Retina (tissue), 1 donor: ENCODE measurements around the gene LETM1.

Source experiments
- DNase-seq: peaks from one replicate; pipeline ENCODE4 v3.0.0-alpha.2; 2016

LETM1 gene

DNA sequence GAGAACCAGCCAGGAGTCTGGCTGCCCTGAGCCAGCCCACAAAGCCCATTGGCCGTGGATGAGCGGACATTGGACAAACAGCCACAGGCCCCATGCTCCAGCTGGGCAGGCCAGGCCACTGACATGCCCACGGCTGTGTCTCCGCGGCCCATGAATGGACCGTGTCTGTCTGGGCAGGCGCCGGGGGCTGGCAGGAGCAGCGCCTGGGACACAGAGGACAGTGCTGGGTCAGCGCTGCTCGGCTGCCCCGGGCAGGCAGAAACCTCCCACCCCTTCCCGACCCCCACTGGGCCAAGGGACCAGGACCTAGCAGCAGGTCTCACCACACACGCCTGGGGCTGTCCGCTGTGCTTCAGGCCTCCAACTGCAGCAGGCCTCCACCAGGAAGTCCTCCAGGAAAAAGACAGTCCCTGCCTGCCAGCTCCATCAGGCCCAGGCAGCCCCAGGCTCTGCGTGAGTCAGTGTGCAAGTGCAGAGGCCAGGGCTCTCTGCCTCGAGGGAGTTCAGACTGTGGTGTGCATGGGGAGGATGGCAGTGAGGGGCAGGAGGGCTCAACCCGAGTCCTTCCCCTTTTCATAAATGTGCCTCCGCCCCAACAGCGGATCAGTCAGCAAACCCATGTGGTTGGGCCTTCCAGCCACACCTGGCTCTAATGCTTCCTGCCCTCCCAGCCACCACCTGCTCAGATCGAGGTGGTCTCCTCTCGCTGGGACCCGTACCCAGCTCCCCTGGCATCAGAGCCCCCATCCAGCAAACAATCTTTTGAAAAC, 80.0 kb downstream of the LETM1 start:
- no peak for DNase-seq

DNA sequence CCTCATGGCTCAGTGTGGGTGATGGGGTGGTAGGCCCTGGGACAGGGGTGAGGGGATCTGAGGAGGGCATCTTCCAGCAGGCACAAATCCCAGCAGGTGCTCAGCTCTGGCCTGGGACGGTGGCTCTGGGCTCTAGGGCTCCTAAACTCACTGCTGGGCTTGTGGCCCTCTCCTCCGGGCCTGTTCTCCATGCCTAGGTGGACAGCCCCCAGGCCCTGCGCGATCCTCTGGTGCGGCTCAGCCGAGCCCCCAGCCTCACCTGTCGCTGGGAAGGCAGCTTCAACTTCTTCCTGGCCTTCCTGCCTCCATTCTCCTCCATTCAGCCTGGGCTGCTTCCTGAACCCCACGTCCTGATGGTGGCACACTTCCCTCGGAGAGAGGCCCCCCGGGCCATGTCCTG, 82.2 kb downstream of the LETM1 start:
- no peak for DNase-seq

DNA sequence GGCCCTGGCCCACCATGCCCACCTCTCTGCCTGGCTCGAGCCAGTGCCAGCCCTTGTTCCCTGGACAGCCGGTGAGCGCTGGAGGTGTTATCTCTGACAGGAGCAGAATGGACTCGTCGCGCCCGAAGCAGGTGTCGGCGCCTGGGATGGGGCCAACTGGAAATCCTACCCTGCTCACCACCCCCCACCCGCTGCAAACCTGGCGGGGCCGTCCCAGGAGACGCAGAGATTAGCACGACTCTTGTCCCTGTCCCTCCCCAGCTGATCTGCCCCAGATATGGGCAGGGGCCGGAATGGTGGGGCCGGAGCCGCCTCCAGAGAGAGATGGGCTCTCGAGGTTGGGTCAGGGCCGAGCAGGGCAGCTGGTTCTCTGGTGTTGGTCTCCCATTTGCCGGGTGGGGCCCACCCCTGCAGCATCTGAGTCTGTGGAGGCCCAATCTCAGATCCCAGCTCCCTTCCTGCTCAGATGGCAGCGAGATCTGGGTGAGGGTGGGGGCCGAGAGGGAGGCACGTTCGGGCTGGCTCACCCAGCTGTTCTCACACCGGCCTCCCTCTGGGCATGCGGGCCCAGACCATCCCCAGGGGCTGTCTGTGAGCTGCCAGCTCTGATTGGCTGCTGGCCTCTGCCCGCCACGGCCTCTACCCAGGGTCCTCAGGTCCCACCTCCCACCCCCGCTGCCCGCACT, 83.0 kb downstream of the LETM1 start:
- DNase-seq, result no peak

DNA sequence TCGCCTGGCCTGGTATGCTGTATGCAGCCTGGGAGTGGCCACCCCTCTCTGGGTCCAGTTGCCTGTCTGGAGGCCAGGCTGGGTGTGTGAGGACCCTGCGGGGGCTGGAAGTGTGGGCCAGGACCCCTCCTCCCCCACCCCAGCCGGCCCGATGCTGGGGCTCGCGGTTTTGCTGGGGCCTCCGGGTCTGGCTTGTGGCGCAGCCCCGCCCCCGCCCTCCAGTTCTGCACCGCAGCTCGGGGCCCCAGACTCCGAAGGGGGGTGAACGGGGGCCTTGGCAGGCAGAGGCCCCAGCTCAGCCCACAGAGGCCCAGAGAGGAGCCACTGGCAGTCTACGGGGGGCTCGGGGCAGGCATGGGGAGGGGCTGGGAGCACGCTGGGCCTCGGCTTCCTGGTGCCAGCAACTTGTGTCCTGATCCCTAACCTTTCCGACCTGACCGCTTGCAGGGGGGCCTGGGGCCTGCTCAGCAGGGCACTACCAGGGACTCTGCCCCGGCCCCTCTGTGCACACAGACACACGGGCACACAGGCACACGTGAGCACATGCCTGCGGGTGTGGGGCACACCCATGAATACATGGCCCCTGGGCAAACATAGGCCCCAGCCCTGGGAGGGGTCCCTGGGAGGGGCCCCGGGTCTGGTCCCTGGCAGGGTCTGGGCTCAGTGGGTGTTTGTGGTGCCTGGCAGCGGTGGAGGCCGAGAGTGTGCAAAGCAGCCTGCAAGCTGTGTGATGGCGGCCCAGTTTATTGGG, 84.2 kb downstream of the LETM1 start:
- no peak for DNase-seq

DNA sequence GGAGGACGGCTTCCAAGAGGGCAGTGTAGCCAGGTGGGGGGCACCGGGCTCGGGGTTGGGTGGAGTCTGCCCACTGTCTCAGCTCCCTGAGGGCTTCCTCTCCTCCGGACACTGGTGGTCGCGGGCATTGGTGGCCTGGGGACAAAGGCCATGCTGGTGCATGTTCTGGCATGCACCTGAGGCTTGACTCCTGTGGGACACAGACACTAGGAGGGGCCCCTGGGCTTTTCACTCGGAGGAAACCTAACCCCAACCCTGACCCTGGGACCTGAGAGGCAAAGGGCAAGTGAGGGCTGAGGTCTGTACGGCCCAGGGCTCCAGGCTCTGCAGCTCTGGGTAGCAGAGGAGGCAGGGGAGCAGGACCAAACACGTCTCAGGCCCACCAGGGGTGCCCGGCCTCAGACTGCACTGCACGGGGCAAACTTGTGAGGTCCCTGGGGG, 85.1 kb downstream of the LETM1 start:
- no peak for DNase-seq

DNA sequence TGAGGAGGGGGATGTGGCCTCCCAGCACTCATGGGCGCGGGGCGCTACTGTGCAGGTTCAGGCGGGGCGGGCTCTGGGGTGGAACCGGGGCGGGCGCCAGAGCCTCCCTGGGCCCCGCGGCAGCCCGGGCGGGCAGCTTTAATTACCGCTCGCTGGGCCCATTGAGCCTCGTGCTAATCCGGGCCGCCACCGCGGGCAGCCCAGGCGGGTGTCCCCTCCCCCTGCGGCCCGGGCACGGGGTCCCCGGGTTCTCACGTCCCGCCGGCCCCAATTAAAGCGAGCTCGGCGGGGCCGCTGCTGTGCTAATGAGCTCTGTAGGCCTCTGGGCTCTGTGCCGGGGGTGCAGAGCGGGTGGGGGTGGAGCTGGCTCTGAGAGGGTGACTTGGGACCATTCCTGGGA, 85.7 kb downstream of the LETM1 start:
- peak; percentile 78 for DNase-seq

DNA sequence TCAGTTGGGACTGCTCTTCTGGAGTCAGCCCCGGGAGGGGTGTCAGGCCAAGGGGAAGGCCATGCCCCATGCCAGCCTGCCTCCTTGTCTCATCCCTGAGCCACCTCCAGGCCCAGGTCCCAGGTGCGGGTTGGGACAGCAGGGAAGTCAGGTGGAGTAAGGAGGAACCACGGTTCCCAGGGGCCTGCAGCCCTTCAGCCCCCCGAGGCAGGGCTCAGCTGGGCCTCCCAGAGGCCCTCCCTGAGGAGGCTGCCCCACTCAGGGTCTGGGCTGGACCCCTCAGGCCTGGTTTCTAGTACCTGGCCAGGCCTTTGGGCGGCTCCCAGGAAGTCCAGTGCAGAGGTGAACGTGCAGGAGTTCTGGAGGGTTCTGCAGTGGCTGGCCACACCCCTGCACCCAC, 86.3 kb downstream of the LETM1 start:
- no peak for DNase-seq

DNA sequence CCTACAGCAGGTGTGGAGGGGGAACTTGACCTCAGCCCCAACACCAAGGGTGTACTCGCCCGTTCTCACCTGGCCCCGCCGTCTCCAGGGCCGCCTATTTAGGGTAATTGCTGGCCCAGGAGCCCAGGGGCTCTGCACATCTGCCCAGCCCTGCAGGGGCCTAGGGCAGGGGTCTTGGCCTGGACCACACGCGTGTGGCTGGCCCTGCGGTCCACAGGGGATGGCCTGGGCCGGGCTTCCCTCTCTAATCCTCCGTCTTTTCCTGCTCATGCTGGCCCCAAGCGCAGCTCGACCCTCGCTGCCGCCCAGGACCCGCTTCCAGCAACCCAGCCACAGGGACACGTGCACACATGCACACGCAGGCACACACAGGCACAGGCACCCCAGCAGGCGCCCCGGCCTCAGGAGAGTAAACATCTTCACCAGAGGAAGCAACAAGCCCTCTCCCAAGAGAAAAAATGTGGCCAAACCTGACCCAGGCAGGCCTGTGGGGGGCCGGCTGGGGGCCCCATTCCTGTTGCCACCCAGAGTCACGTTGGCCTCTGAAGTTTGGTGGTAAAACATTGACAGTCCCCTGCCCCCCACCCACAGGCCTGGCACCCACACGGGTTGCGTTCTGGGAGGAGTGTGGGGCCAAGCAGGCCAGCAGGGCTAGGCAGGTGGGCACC, 87.5 kb downstream of the LETM1 start:
- DNase-seq, result no peak

DNA sequence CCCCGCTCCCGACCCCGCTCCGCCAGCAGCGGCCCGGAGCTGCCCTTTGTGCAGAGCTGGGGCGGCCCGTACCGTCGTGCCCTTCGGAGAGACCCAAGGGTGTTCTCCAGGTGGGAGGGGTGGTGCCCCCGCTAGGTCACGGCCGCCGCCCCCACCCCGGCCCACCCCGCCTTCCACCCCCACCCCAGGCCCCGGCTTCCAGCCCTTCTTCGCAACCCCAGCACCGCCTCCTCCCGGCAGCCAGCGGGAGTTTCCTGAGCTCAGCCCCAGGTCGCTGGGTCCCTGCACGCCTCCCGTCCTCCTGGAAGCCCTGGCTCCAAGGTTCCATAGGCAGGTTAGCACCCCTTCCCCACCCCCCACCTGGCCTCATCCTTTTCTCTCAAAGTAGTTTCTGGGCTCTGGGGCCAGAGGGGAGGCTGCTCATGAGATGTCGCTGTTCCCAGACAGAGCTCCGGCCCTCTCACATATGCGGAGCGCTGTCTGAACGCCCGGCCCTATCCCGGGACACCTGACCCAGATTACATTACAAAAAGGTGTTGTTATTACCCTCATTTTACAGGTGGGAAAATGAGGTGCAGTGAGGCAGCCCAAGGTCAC, 88.1 kb downstream of the LETM1 start:
- no peak for DNase-seq

DNA sequence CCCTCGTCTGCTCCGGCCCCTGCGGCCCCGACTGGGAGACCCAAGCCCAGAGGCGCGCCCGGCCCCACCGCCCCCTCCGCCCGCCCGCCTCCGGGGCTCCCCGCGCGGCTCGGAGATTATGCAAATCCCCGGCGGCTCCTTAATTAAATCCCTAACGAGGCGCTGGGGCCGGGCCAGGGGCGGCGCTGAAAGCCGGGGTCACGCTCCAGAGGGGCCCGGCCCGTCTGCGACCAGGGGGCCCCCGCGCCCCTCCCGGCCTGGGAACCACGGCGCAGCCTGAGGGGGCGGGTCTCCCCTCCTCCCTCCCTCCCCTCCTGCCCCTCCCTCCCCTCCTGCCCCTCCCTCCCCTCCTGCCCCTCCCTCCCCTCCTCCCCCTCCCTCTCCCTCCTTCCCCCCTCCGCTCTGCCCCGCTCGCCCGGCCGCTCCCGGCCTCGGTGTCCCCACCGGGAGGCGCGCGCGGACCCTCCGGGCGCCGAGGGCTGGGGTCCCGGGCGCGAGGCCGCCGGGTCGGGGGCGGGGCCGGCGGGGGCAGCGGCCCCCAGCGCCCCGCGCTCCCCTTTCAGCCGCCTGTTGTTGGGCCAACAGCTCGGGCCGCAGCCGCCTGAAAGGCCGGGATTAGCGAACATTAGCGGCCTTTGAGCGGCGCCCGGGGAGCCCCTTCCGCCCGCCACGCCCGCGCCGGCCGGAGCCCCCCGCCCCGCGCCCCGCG, 88.7 kb downstream of the LETM1 start:
- peak; percentile 70 for DNase-seq

DNA sequence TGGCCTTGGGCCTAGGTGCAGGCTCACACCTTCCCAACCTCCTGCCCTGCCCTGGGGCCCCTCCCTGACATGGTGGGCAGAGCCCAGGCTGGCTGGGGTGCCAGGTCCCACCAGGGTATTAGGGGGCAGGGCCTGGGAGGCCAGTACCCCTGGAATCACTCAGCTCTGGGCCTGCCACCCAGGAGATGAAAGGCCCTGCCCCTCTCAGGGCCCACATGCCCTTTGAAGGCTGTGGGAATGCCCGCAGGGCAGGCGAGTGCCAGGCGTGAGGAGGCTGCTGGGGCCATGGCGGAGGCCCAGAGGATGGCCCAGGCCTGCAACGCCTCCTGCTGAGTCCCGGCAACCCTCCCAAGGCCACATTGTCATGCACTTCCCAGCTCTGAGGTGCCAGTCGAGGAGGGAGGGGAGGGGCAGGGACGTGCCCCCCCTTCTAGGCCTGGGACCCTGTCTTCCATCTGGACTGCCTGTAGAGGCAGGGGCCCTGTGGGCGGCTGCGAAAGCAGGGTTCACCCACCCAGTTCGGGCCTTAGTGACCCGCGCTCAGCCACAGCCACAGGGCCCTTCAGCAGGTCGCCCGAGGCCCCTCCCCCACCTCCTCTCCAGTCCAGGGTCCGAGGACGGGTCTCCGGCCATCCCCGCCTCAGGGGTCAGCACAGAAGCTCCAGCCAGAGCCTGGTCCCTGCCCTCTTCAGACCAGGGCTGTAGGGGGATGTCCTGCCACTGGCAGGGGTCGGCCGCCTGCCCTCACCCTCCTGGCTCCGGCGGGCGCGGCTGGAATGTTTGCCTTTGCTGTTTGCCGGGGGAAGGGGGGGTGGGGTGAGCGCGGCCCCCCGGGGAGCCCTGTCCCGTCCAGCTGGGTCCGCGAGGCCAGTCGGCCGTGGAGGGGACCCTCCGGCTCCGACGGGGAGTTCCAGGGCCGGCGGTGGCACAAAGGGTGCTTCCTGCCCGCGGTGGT, 89.6 kb downstream of the LETM1 start:
- peak; percentile 68 for DNase-seq

DNA sequence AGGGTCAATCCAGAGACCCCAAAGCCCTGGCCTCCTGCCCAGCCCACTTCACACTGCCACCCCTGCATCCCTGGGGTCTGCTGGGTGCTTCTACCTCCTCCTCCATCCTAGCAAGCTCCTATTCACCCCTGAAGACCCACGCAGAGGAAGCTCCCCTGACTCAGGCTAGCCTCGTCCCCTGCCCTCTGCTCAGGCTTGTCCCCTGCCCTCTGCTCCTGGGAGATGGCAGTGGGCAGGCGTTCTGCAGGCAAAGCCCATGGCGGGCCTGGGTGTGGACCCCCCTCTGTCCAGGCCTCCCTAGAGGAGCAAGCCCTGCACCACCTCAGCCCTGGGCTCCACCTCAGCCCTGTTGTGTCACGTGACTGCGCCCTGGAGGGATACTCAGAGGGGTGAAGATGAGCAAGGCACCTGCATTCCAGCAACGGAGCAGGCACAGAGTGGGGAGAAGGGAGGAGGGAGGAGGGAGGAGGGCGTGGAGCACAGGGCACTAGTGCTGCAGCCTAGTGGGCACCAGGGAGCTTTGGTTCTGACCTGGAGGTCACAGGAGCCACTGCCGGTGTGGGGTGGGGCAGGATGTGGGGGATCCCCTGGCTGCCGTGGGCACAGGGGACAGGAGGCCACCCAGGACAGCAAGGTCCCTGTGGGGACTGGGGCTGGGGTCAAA, 90.4 kb downstream of the LETM1 start:
- DNase-seq, result no peak

DNA sequence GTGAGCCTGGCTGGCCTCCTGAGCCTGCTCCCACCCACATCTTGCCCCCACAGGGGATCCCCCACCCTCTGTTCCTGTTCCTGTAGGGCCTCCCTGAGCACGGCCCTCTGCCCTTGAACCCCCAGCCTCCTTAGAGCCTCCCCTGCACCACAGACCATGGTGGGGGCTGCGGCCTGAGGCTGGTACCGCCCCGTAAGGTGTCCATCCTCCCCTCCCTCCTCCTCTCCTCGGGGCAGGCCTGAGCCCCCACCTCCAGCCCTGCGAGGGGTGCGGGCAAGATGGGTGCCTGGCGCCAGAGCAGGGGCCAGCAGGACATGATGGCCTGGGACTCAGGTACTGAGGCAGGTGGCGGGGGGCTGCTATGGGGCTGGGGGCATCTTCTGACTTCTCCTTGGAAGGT, 91.3 kb downstream of the LETM1 start:
- no peak for DNase-seq

DNA sequence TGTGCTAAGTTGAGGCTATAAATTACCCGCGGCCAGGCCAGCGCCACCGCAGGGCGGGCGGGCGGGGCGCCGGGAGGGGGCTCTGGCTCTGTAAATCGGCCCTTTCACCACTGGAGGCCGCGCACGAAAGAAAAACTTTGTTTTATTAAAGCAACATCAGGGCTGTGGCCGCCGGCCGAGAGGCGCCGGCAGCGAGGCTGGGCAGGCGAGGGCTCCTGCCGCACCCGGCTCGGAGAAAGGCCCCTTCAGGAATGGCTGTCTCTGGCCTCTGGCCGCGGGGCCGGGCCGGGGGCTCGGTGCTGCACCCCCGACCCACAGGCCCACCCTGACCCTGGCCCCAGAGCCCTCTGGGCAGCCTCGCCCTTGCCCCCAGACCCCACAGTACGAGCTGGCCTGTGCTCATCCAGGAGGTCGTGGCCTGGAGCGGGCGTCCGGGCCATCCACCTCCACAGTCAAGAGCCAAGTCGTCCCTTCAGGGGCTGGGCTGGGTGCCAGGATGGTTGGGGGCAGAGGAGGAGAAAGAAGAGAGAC, 92.3 kb downstream of the LETM1 start:
- no peak for DNase-seq

DNA sequence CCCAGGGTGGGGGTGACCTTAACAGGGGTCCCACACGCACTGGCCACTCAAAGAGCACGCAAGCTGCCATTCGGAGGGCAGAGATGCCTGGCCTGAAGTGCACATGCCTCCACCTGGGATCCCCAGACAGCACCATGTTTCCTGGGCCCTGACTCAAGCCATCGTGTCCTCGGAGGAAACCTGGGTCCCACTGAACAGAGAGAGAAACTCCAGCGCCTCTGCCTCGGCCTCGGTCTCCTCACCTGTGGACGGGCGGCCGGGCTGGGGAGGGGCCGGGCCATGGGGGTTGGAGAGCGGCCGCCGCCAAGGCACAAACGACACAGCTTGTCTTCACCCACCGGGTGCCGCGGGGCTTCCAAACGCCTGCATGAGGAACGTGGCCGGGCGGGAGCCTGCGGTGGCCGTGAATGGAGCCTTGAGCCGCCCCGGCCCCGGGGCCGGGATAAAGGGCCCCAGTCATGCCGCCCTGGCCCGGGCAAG, 92.8 kb downstream of the LETM1 start:
- no peak for DNase-seq

DNA sequence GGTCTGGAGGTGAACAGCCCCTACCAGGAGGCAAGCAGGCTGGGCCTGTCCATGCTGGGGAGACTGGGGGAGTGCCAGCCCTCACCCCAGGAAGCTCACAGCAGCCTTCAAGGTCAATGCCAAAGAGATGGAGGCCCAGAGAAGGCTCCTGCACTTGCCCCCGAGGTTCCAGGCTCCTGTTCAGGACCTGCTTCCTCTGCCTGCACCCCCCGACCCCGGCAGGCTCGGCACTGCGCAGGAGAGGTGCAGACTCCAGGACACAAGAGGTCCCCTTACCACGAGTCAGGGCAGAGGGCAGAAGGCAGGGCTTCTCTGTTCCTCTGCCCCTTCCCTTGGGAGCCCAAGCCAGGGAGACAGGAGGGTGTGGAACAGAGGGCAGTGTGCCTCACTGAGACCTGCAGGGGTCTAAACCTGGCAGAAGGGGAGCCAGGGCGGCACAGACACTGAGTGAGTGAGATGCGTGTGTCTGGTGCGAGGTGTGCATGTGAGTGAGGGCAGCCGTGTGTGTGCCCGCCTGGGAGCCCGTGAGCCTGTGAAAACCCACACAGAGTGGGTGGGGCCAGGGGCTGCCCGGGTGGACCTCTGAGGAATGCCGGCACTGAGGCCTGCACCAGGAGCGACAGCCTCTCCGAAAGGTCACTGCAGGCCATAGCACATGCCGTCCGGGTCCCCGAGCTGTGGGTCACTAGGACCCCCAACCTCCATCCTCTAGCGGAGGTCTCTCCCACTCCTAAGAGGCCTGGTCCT, 93.5 kb downstream of the LETM1 start:
- DNase-seq, result no peak
